Measurements from ENCODE around the gene ANKRD62. TPM values are rescaled to one million over a fixed set of nuclear protein-coding genes. Genes with fewer than 3 reads are reported as not detected.
"Not testable (repeated sequence)": the region's sequence is repeated elsewhere in the genome, so short reads cannot be mapped to it uniquely, and the experiment has no call there.

Gene ANKRD62
- total RNA-seq, 4 donors from 2014 or later = 0.16 to 1.2 TPM; not detected in 2

DNA sequence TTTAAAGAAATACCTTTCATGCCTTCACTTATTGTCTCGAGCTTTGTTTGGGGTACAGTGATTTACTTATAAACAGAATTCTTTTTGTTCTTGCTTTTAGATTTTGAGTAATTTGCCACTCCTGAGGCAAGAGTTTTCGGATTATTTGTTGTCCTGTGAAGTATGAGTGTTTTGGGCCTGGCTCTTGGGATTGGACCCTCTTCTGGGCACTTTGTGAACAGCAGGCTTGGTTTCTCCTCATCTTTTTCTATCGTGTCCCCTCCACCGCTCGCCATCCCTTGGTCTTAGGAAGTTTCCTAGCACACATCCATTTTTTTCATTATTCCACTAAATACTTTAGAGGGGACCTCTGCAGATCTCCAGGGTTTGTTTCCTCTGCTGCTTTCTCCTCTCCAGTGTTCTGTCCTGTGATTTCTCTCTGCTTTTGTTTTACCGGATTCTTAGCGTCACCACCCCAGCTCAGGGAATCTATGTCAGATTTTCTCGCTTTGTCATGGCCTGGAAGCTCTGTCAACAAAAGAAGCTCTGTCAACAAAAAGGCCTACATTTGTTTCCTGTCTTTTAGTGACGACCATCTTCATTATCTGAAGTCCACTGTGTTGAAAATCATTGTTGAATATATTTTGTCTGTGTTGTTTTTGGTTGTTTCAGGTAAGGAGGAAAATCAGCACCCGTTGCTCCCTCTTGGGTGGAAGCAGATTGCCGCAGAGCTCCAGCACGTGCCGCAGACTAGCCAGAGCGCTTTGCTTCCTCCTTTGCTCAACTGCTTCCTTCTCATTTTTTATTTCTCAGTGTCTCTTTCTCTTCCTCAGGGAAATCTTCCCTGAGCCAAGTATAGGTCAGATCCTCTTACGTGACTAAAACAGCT lies 27.8 kb downstream of the ANKRD62 start:
- Histone ChIP-seq H3K27ac (no peak overlapping the region), H3K36me3 (no peaks in the 10 kb centered on the region), H3K4me1 (no peaks in the 10 kb centered on the region), H3K9me3 (no peaks in the 10 kb centered on the region), H3K27me3 (peaks cover 7% of the 10 kb centered on the region), H3K4me3 (no peak overlapping the region)
- TF ChIP-seq, protein P1, sequence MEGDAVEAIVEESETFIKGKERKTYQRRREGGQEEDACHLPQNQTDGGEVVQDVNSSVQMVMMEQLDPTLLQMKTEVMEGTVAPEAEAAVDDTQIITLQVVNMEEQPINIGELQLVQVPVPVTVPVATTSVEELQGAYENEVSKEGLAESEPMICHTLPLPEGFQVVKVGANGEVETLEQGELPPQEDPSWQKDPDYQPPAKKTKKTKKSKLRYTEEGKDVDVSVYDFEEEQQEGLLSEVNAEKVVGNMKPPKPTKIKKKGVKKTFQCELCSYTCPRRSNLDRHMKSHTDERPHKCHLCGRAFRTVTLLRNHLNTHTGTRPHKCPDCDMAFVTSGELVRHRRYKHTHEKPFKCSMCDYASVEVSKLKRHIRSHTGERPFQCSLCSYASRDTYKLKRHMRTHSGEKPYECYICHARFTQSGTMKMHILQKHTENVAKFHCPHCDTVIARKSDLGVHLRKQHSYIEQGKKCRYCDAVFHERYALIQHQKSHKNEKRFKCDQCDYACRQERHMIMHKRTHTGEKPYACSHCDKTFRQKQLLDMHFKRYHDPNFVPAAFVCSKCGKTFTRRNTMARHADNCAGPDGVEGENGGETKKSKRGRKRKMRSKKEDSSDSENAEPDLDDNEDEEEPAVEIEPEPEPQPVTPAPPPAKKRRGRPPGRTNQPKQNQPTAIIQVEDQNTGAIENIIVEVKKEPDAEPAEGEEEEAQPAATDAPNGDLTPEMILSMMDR (IDR thresholded peaks at IDR 0.05) = peak in 1 of 2 donors; percentile 16
- TF ChIP-seq POLR2AphosphoS5 (IDR thresholded peaks at IDR 0.05) (no peak), EP300 (IDR thresholded peaks at IDR 0.05) (no peak), POLR2A (IDR thresholded peaks at IDR 0.05) (no peak)
- 75% methylated on average over 15 of the region's 15 CpGs for WGBS
- no peak for DNase-seq (ENCODE audit: low spot score in 2 of 2)

DNA sequence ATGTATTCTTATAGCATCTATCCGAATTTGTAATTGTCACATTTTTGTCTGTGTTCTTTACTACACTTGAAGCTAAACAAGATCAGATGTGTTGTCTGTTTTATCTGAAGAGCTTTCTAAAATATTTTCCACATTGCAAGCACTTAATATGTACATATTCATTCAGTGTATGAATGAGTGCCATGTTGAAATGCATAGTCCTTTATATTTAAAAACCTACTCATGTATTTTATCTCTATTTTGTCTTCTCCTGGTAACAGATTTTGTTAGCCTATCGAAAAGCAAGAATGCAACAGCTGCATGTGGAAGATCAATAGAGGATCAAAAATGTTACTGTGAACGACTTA lies 28.4 kb downstream of the ANKRD62 start:
- not testable (repeated sequence) for DNase-seq (ENCODE audit: low spot score in 2 of 2); H3K9me3 ChIP-seq; H3K27me3 ChIP-seq; H3K4me1 ChIP-seq; H3K27ac ChIP-seq; H3K36me3 ChIP-seq; H3K4me3 ChIP-seq
- WGBS = 80% methylated on average over 3 of the region's 3 CpGs

DNA sequence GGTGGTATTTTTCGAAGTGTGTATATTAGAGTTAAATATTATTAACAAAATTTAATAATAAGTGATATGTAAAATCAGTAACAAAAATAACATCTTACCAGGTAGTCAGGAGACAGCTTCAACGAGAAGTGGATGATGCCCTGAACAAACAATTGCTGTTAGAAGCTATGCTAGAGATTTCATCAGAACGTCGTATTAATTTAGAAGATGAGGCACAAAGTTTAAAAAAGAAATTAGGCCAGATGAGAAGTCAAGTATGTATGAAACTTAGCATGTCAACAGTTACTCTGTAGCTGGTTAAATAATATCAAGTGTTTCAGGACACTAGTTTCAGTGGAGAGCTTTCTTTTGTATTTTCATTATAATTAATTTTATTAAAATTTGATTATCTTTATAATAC lies 34.0 kb downstream of the ANKRD62 start:
- not testable (repeated sequence) for H3K36me3 ChIP-seq; H3K27ac ChIP-seq; H3K9me3 ChIP-seq; H3K4me3 ChIP-seq; H3K4me1 ChIP-seq; DNase-seq (ENCODE audit: low spot score in 2 of 2); H3K27me3 ChIP-seq
- 89% methylated on average over 4 of the region's 4 CpGs for WGBS

DNA sequence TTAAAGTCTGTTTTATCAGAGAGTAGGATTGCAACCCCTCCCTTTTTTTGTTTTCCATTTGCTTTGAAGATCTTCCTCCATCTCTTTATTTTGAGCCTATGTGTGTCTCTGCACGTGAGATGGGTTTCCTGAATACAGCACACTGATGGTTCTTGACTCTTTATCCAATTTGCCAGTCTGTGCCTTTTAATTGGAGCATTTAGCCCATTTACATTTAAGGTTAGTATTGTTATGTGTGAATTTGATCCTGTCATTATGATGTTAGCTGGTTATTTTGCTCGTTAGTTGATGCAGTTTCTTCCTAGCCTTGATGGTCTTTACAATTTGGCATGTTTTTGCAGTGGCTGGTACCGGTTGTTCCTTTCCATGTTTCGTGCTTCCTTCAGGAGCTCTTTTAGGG lies 45.2 kb downstream of the ANKRD62 start:
- H3K9me3 ChIP-seq; H3K27me3 ChIP-seq; H3K4me3 ChIP-seq; H3K36me3 ChIP-seq; DNase-seq (ENCODE audit: low spot score in 2 of 2); H3K4me1 ChIP-seq; H3K27ac ChIP-seq: not testable (repeated sequence)
- WGBS = 87% methylated on average over 4 of the region's 4 CpGs

DNA sequence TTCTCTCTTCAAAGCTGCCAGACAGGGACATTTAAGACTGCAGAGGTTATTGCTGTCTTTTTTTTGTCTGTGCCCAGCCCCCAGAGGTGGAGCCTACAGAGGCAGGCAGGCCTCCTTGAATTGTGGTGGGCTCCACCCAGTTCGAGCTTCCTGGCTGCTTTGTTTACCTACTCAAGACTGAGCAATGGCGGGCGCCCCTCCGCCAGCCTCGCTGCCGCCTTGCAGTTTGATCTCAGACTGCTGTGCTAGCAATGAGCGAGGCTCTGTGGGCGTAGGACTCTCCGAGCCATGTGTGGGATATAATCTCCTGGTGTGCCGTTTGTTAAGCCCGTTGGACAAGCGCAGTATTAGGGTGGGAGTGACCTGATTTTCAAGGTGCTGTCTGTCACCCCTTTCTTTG lies 47.2 kb downstream of the ANKRD62 start:
- not testable (repeated sequence) for H3K36me3 ChIP-seq; H3K27ac ChIP-seq; H3K9me3 ChIP-seq; H3K4me3 ChIP-seq; H3K4me1 ChIP-seq; H3K27me3 ChIP-seq; DNase-seq (ENCODE audit: low spot score in 2 of 2)
- 94% methylated on average over 12 of the region's 12 CpGs for WGBS

DNA sequence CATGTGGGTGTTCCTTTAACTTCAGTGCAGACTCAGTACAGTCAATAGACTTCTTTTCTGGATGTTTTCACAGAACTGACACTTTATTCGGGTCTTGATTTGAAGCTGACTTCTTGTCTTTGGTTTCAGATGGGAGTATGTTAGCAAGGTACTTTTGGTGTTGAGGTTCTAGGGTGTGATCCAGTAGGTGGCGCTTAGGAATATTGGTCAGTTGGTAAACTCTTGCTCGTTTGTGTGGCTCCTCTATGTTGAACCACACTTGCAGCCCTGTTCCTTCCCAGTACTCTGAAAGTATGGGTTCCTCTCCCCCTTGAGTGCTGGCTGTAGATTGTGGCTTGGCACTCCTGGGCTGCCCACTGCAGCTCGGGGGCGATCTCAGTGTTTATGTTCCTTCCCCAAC lies 48.1 kb downstream of the ANKRD62 start:
- H3K27me3 ChIP-seq; DNase-seq (ENCODE audit: low spot score in 2 of 2); H3K4me3 ChIP-seq; H3K9me3 ChIP-seq; H3K4me1 ChIP-seq; H3K36me3 ChIP-seq; H3K27ac ChIP-seq: not testable (repeated sequence)
- WGBS = no CpG with 5 or more reads among the region's 5 CpGs

DNA sequence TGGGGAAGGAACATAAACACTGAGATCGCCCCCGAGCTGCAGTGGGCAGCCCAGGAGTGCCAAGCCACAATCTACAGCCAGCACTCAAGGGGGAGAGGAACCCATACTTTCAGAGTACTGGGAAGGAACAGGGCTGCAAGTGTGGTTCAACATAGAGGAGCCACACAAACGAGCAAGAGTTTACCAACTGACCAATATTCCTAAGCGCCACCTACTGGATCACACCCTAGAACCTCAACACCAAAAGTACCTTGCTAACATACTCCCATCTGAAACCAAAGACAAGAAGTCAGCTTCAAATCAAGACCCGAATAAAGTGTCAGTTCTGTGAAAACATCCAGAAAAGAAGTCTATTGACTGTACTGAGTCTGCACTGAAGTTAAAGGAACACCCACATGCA lies 55.8 kb downstream of the ANKRD62 start:
- not testable (repeated sequence) for H3K27me3 ChIP-seq; H3K4me1 ChIP-seq; DNase-seq (ENCODE audit: low spot score in 2 of 2); H3K9me3 ChIP-seq; H3K4me3 ChIP-seq; H3K27ac ChIP-seq; H3K36me3 ChIP-seq
- no CpG with 5 or more reads among the region's 5 CpGs for WGBS

DNA sequence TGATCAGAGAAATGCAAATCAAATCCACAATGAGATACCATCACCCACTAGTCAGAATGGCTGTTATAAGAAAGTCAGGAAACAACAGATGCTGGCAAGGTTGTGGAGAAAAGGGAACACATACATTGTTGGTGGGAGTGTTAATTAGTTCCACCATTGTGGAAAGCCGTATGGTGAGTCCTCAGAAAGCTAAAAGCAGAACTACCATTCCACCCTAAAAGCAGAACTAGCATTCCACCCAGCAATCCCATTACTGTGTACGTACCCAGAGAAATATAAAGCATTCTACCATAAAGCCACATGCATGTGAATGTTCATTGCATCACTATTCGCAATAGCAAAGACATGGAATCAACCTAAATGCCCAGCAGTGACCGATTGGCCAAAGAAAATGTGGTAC lies 60.7 kb downstream of the ANKRD62 start:
- Histone ChIP-seq H3K27ac (no peak overlapping the region), H3K9me3 (no peaks in the 10 kb centered on the region), H3K27me3 (no peaks in the 10 kb centered on the region), H3K36me3 (no peaks in the 10 kb centered on the region), H3K4me1 (no peaks in the 10 kb centered on the region), H3K4me3 (no peak overlapping the region)
- WGBS = 77% methylated on average over 4 of the region's 4 CpGs
- DNase-seq (ENCODE audit: low spot score in 2 of 2) = no peak
- no peak for TF ChIP-seq EP300 (IDR thresholded peaks at IDR 0.05)
- TF ChIP-seq POLR2A (IDR thresholded peaks at IDR 0.05) = no peak
- no peak for TF ChIP-seq POLR2AphosphoS5 (IDR thresholded peaks at IDR 0.05)
- TF ChIP-seq, protein P1 (IDR thresholded peaks at IDR 0.05) = no peak

All from suprapubic skin (tissue), 4 donors.